Measurements from ENCODE around the gene HYLS1.

DNA sequence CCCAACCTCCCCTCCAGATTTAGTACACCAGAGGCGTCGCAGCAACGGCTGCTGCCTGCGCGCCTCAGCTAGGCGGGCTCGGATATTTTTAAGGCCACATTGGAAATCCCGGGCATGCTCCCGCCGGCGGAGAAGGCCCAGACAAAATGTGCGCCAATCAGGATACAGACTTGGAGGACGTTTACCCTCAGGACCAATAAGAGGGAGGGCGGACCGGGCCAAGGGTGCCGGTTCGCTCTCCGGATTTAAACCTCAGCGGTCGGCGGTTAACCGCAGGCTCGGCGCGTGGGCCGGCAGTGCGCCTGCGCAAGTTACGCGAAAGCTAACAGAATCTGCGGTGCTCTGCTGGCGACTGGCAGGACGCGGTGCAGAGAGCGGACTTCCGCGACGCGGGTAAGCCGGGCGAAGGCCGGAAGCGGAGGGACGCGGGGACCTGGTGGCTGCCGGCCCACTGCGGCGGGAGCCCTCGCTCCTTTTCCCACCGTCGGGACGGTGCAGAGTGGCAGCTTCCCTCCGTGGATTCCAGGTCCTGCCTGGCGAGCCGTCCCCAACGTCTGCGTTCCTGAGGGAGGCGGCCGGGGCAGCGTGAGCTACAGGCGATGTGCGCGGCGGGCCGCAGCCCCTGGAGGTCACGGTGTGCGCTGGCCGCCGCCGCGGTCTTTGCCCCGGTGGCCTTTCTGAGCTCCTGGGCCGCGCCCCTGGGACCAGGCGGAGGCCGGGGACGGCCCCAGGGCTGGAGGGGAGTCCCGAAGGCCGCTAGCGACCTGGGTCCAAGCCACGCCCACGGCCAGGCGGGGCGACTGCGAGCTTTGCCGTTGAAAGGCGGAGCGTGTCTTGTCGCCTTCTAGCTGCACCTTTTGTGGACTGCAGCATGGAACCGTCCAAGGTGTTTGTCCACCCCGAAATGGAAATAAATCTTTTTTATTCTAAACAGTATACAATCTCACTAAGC lies at the start of gene HYLS1:
- TF ChIP-seq, protein P1, sequence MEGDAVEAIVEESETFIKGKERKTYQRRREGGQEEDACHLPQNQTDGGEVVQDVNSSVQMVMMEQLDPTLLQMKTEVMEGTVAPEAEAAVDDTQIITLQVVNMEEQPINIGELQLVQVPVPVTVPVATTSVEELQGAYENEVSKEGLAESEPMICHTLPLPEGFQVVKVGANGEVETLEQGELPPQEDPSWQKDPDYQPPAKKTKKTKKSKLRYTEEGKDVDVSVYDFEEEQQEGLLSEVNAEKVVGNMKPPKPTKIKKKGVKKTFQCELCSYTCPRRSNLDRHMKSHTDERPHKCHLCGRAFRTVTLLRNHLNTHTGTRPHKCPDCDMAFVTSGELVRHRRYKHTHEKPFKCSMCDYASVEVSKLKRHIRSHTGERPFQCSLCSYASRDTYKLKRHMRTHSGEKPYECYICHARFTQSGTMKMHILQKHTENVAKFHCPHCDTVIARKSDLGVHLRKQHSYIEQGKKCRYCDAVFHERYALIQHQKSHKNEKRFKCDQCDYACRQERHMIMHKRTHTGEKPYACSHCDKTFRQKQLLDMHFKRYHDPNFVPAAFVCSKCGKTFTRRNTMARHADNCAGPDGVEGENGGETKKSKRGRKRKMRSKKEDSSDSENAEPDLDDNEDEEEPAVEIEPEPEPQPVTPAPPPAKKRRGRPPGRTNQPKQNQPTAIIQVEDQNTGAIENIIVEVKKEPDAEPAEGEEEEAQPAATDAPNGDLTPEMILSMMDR (IDR thresholded peaks at IDR 0.05): peak in 2 of 3 donors; percentile 9 to 36
- TF ChIP-seq POLR2A (IDR thresholded peaks at IDR 0.05) (peak; percentile 49), EP300 (IDR thresholded peaks at IDR 0.05) (no peak)
